ENCODE results near the gene CBX8. TPM values are rescaled to one million over a fixed set of nuclear protein-coding genes. Genes with fewer than 3 reads are reported as not detected.

The CBX8 gene
- total and polyA plus RNA-seq, 2 of the 13 experiments (the other 11 are each of a cell fraction or from before 2014, with no cell fraction given): 0.34 to 12.6 TPM

DNA sequence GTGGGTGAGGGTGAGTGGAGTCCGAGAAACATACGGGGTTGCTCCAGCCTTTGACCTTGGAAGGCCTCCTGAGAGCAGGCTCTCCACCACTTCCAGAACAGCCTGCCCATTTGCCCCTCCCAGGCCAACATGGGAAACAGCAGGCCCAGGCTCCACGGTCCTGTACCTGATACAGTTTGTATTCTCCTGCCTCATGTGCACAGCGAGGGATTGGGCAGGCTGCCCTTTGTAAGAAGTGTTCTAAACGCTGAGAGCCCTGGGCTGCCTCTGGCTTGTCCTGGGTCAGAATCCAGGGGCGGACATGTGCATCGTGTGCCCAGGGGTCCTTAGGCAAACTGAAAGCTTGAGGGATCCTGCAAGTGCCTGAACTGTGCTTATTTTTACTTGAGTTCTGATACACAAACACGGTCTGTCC is 22.3 kb downstream of the CBX8 start (continued):
- TF ChIP-seq, protein P1, sequence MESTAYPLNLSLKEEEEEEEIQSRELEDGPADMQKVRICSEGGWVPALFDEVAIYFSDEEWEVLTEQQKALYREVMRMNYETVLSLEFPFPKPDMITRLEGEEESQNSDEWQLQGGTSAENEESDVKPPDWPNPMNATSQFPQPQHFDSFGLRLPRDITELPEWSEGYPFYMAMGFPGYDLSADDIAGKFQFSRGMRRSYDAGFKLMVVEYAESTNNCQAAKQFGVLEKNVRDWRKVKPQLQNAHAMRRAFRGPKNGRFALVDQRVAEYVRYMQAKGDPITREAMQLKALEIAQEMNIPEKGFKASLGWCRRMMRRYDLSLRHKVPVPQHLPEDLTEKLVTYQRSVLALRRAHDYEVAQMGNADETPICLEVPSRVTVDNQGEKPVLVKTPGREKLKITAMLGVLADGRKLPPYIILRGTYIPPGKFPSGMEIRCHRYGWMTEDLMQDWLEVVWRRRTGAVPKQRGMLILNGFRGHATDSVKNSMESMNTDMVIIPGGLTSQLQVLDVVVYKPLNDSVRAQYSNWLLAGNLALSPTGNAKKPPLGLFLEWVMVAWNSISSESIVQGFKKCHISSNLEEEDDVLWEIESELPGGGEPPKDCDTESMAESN (CRISPR knock-in tag; conservative IDR thresholded peaks at IDR 0.05): peak; percentile 68; the same call in 1 of the 2 replicates
- no peak for TF ChIP-seq THYN1 (CRISPR knock-in tag; IDR thresholded peaks at IDR 0.05; ENCODE audit: borderline replicate concordance, low read depth)
- TF ChIP-seq ZMYM3 (CRISPR knock-in tag; IDR thresholded peaks at IDR 0.05): peak; percentile 24; the same call in 1 of the 2 replicates
- no peak for TF ChIP-seq ATM (IDR thresholded peaks at IDR 0.05; ENCODE audit: borderline replicate concordance)
- no peak for TF ChIP-seq SNAPC2 (CRISPR knock-in tag; IDR thresholded peaks at IDR 0.05)
- TF ChIP-seq AHR (CRISPR knock-in tag; IDR thresholded peaks at IDR 0.05): no peak
- TF ChIP-seq ZFP90 (CRISPR knock-in tag; IDR thresholded peaks at IDR 0.05; ENCODE audit: borderline replicate concordance): no peak
- peak; percentile 18; the same call in 1 of the 2 replicates for TF ChIP-seq CBX5 (CRISPR knock-in tag; IDR thresholded peaks at IDR 0.05; ENCODE audit: borderline replicate concordance)
- TF ChIP-seq ERF (CRISPR knock-in tag; IDR thresholded peaks at IDR 0.05): peak; percentile 58; the same call in 1 of the 2 replicates
- TF ChIP-seq, protein P2, sequence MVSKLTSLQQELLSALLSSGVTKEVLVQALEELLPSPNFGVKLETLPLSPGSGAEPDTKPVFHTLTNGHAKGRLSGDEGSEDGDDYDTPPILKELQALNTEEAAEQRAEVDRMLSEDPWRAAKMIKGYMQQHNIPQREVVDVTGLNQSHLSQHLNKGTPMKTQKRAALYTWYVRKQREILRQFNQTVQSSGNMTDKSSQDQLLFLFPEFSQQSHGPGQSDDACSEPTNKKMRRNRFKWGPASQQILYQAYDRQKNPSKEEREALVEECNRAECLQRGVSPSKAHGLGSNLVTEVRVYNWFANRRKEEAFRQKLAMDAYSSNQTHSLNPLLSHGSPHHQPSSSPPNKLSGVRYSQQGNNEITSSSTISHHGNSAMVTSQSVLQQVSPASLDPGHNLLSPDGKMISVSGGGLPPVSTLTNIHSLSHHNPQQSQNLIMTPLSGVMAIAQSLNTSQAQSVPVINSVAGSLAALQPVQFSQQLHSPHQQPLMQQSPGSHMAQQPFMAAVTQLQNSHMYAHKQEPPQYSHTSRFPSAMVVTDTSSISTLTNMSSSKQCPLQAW (CRISPR knock-in tag; IDR thresholded peaks at IDR 0.05): 0 out of 2 replicates have a peak, but pooled peaks have one; percentile 49
- no peak for TF ChIP-seq NR1H2 (CRISPR knock-in tag; IDR thresholded peaks at IDR 0.05; ENCODE audit: borderline replicate concordance, low read depth)
- 0 out of 2 replicates have a peak, but pooled peaks have one; percentile 15 for TF ChIP-seq TOPORS (CRISPR knock-in tag; IDR thresholded peaks at IDR 0.05)
- TF ChIP-seq, protein P3, sequence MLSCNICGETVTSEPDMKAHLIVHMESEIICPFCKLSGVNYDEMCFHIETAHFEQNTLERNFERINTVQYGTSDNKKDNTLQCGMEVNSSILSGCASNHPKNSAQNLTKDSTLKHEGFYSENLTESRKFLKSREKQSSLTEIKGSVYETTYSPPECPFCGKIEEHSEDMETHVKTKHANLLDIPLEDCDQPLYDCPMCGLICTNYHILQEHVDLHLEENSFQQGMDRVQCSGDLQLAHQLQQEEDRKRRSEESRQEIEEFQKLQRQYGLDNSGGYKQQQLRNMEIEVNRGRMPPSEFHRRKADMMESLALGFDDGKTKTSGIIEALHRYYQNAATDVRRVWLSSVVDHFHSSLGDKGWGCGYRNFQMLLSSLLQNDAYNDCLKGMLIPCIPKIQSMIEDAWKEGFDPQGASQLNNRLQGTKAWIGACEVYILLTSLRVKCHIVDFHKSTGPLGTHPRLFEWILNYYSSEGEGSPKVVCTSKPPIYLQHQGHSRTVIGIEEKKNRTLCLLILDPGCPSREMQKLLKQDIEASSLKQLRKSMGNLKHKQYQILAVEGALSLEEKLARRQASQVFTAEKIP (CRISPR knock-in tag; IDR thresholded peaks at IDR 0.05; ENCODE audit: borderline replicate concordance): no peak
- no peak for TF ChIP-seq ZFP41 (CRISPR knock-in tag; IDR thresholded peaks at IDR 0.05; ENCODE audit: borderline replicate concordance)
- TF ChIP-seq, protein P4, sequence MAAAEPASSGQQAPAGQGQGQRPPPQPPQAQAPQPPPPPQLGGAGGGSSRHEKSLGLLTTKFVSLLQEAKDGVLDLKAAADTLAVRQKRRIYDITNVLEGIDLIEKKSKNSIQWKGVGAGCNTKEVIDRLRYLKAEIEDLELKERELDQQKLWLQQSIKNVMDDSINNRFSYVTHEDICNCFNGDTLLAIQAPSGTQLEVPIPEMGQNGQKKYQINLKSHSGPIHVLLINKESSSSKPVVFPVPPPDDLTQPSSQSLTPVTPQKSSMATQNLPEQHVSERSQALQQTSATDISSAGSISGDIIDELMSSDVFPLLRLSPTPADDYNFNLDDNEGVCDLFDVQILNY (CRISPR knock-in tag; conservative IDR thresholded peaks at IDR 0.05): no peak
- no peak for TF ChIP-seq MYNN (CRISPR knock-in tag; IDR thresholded peaks at IDR 0.05; ENCODE audit: low read depth)
- no peak for TF ChIP-seq TOE1 (CRISPR knock-in tag; IDR thresholded peaks at IDR 0.05)
- TF ChIP-seq, protein P5, sequence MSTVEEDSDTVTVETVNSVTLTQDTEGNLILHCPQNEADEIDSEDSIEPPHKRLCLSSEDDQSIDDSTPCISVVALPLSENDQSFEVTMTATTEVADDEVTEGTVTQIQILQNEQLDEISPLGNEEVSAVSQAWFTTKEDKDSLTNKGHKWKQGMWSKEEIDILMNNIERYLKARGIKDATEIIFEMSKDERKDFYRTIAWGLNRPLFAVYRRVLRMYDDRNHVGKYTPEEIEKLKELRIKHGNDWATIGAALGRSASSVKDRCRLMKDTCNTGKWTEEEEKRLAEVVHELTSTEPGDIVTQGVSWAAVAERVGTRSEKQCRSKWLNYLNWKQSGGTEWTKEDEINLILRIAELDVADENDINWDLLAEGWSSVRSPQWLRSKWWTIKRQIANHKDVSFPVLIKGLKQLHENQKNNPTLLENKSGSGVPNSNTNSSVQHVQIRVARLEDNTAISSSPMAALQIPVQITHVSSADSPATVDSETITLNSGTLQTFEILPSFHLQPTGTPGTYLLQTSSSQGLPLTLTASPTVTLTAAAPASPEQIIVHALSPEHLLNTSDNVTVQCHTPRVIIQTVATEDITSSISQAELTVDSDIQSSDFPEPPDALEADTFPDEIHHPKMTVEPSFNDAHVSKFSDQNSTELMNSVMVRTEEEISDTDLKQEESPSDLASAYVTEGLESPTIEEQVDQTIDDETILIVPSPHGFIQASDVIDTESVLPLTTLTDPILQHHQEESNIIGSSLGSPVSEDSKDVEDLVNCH (CRISPR knock-in tag; IDR thresholded peaks at IDR 0.05): no peak
- TF ChIP-seq ZNF547 (CRISPR knock-in tag; IDR thresholded peaks at IDR 0.05): no peak
- 0 out of 2 replicates have a peak, but pooled peaks have one; percentile 6 for TF ChIP-seq PITX1 (CRISPR knock-in tag; IDR thresholded peaks at IDR 0.05)
- TF ChIP-seq ZFX (CRISPR knock-in tag; IDR thresholded peaks at IDR 0.05; ENCODE audit: low read depth): peak; percentile 66

All from HepG2 (cell line).